ENCODE measurements around the gene STK33.

STK33 gene

DNA sequence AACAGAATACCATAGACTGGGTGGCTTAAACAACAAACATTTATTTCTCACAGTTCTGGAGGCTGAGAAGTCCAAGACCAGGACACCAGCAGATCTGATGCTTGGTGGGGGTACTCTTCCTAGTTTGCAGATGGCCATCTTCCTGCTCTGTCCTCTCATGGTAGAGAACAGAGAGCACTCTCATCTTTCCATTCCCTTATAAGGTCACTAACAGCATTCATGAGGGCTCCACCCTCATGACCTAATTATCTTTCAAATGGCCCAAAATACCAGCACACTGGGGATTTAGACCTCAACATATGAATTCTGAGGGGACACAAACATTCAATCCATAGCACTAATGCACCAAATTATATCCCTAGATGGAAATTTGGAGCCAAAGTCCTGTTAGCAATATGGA is 6.1 kb downstream of the STK33 start:
- H3K27ac ChIP-seq, result no peak overlapping the region
- TF ChIP-seq, protein P1, sequence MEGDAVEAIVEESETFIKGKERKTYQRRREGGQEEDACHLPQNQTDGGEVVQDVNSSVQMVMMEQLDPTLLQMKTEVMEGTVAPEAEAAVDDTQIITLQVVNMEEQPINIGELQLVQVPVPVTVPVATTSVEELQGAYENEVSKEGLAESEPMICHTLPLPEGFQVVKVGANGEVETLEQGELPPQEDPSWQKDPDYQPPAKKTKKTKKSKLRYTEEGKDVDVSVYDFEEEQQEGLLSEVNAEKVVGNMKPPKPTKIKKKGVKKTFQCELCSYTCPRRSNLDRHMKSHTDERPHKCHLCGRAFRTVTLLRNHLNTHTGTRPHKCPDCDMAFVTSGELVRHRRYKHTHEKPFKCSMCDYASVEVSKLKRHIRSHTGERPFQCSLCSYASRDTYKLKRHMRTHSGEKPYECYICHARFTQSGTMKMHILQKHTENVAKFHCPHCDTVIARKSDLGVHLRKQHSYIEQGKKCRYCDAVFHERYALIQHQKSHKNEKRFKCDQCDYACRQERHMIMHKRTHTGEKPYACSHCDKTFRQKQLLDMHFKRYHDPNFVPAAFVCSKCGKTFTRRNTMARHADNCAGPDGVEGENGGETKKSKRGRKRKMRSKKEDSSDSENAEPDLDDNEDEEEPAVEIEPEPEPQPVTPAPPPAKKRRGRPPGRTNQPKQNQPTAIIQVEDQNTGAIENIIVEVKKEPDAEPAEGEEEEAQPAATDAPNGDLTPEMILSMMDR (IDR thresholded peaks at IDR 0.05; ENCODE audit: low read depth, low read length), result no peak
- no peaks in the 10 kb centered on the region for H3K27me3 ChIP-seq (ENCODE audit: insufficient read depth, low read depth, severe bottlenecking)
- no peak overlapping the region for H3K4me3 ChIP-seq (ENCODE audit: low read depth, low read length)
- H3K36me3 ChIP-seq, result no peaks in the 10 kb centered on the region
- H3K9me3 ChIP-seq (ENCODE audit: severe bottlenecking), result peaks cover 4% of the 10 kb centered on the region
- DNase-seq, result no peak

DNA sequence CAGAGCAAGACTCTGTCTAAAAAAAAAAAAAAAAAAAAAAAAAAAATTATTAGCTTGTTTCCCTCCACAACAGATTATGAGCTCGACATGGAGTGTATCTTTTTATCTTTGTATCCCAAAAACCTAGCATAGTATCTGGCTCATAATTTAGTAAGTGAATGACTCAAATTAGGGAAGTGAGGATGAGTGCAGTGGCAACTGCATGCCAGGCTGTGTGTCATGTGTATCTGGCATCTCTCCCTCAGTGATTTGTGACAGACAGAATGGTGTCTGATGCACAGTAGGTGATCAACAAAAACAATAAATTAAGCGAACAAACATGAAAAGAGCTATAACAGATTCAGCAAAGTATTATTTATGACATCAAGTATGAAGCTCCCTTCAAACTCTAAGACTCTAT is 7.2 kb downstream of the STK33 start:
- no peaks in the 10 kb centered on the region for H3K36me3 ChIP-seq
- H3K9me3 ChIP-seq (ENCODE audit: severe bottlenecking), result peaks cover 4% of the 10 kb centered on the region
- no peaks in the 10 kb centered on the region for H3K27me3 ChIP-seq (ENCODE audit: insufficient read depth, low read depth, severe bottlenecking)
- no peak overlapping the region for H3K4me3 ChIP-seq (ENCODE audit: low read depth, low read length)
- TF ChIP-seq, protein P1 (IDR thresholded peaks at IDR 0.05; ENCODE audit: low read depth, low read length), result no peak
- DNase-seq, result no peak
- no peak overlapping the region for H3K27ac ChIP-seq

DNA sequence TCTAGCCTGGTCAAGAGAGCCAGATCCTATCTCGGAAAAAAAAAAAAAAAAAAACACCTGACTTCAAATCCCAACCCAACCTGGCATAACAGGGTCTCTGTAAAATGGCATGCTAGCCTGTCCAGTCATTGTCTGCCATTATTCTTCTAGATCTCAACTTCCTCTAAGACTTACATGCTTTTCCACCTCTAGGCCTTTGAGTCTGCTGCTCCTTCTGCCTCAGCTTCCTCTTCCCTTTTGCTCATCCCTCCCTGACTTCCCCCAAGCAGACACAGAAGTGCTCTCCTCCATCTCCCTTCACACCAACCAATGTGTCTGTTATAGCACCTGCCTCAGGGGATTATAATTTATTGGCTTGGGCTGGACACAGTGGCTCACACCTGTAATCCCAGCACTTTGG is 7.8 kb downstream of the STK33 start:
- no peak for DNase-seq
- TF ChIP-seq, protein P1 (IDR thresholded peaks at IDR 0.05; ENCODE audit: low read depth, low read length), result no peak
- Histone ChIP-seq H3K36me3 (no peaks in the 10 kb centered on the region), H3K4me3 (ENCODE audit: low read depth, low read length) (no peak overlapping the region), H3K9me3 (ENCODE audit: severe bottlenecking) (peaks cover 4% of the 10 kb centered on the region), H3K27me3 (ENCODE audit: insufficient read depth, low read depth, severe bottlenecking) (no peaks in the 10 kb centered on the region), H3K27ac (no peak overlapping the region)

DNA sequence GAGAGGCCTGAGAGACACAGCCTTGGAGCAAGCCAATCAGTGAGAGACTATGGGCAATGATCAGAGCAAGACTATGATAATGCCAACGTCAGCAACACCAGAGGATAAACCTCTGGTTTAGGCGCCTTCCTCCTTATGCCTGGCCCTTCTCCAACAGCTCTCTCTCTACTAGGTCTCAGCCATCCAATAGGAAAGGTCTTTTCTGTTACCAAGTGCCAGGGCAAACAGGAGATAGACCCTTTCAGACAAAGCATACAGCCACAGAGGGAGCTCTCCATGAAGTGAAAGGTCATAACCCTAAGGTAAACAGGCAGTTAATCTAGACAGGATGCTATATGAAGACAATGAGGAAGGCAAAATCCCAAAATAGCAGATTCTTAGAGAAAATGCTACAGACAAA is 9.5 kb downstream of the STK33 start:
- Histone ChIP-seq H3K4me3 (ENCODE audit: low read depth, low read length) (no peak overlapping the region), H3K27ac (no peak overlapping the region), H3K9me3 (ENCODE audit: severe bottlenecking) (peaks cover 4% of the 10 kb centered on the region), H3K27me3 (ENCODE audit: insufficient read depth, low read depth, severe bottlenecking) (no peaks in the 10 kb centered on the region), H3K36me3 (no peaks in the 10 kb centered on the region)
- TF ChIP-seq, protein P1 (IDR thresholded peaks at IDR 0.05; ENCODE audit: low read depth, low read length), result no peak
- DNase-seq, result no peak

DNA sequence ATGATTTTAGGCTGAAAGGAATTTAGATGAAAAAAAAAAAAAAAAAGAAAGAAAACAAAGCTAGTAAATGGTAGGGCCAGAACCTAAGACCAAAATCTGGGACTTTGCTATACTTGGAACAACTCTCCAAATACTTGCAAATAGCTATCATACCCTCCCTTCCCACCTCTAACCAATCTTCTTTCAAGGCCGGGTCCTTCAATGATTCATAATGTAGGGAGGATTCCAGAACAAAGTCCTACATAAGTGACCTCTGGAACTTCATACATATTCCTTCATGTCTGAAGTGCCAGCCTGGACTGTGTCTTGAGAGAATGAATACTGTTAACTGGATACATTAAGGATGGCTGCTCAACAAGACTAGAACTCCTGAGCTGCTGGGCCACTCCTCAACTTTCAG is 9.9 kb downstream of the STK33 start:
- Histone ChIP-seq H3K4me3 (ENCODE audit: low read depth, low read length) (no peak overlapping the region), H3K27ac (no peak overlapping the region), H3K27me3 (ENCODE audit: insufficient read depth, low read depth, severe bottlenecking) (no peaks in the 10 kb centered on the region), H3K36me3 (no peaks in the 10 kb centered on the region), H3K9me3 (ENCODE audit: severe bottlenecking) (peaks cover 4% of the 10 kb centered on the region)
- TF ChIP-seq, protein P1 (IDR thresholded peaks at IDR 0.05; ENCODE audit: low read depth, low read length), result no peak
- DNase-seq, result no peak

DNA sequence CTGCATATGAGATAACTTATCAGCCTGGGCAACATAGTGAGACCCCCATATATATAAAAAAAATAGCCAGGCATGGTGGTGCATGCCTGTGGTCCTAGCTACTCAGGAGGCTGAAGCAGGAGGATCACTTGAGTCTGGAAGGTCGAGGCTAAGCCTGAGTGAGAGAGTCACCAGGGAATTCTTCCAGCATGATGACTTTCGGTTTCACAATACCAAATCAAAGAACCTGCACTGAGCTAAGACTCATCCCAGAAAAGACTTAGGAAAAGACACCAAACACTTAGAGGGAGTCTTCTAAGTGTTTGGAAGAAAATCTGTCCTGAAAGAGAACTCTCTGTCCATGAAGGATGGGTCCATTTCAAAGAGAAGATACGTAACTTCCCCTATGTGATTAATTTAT is 12.7 kb downstream of the STK33 start:
- Histone ChIP-seq H3K27me3 (ENCODE audit: insufficient read depth, low read depth, severe bottlenecking) (no peaks in the 10 kb centered on the region), H3K27ac (no peak overlapping the region), H3K36me3 (no peaks in the 10 kb centered on the region), H3K4me3 (ENCODE audit: low read depth, low read length) (no peak overlapping the region), H3K9me3 (ENCODE audit: severe bottlenecking) (no peaks in the 10 kb centered on the region)
- TF ChIP-seq, protein P1 (IDR thresholded peaks at IDR 0.05; ENCODE audit: low read depth, low read length), result no peak
- no peak for DNase-seq
